Neuronal stem cell (in vitro differentiated cells): ENCODE measurements around the gene GSX2. TPM values are rescaled to one million over a fixed set of nuclear protein-coding genes. Genes with fewer than 3 reads are reported as not detected.
A peak's percentile ranks its signal among the peaks of the same experiment; 100 is the strongest.

Experiments used
- DNase-seq: peaks from one replicate; pipeline ENCODE4 v3.0.0-alpha.2; 2013; ENCODE audit warnings: low spot score
- H2AFZ ChIP-seq: one replicate; pipeline ENCODE4 v1.6.1; 2013; ENCODE audit warnings: mild to moderate bottlenecking, low read length, inconsistent platforms
- H2AK5ac ChIP-seq: 2 replicates; pipeline ENCODE4 v1.6.1; 2013; ENCODE audit warnings: low read depth, mild to moderate bottlenecking, inconsistent platforms, low read length, moderate library complexity, mixed read lengths
- H2BK120ac ChIP-seq: 2 replicates; pipeline ENCODE4 v1.6.1; 2013; ENCODE audit warnings: low read depth, mild to moderate bottlenecking, inconsistent platforms, low read length, moderate library complexity, mixed read lengths
- H2BK12ac ChIP-seq: one replicate; pipeline ENCODE4 v1.6.1; 2013; ENCODE audit warnings: low read length, inconsistent platforms
- H2BK15ac ChIP-seq: 2 replicates; pipeline ENCODE4 v1.6.1; 2013; ENCODE audit warnings: mild to moderate bottlenecking, low read length, inconsistent platforms, mixed read lengths
- H2BK5ac ChIP-seq: one replicate; pipeline ENCODE4 v1.6.1; 2013; ENCODE audit warnings: inconsistent platforms, mild to moderate bottlenecking, low read length, moderate library complexity
- H3K14ac ChIP-seq: one replicate; pipeline ENCODE4 v1.6.1; 2013; ENCODE audit warnings: low read length, inconsistent platforms
- H3K18ac ChIP-seq: 2 replicates; pipeline ENCODE4 v1.6.1; 2013; ENCODE audit warnings: low read length, inconsistent platforms
- H3K23ac ChIP-seq: 2 replicates; pipeline ENCODE4 v1.6.1; 2013; ENCODE audit warnings: low read depth, mild to moderate bottlenecking, mixed read lengths, low read length, inconsistent platforms; ENCODE audit not compliant: poor library complexity
- H3K27ac ChIP-seq: replicated peaks from 3 replicates; pipeline ENCODE4 v1.5.1; 2013; ENCODE audit warnings: low read length, inconsistent platforms
- H3K27me3 ChIP-seq, 3 experiments: 2 replicates each; pipeline ENCODE4 v1.6.1; 2013; ENCODE audit warnings: low read length in 3 of 3, mild to moderate bottlenecking in 2 of 3, inconsistent platforms in 1 of 3, low read depth in 1 of 3, mixed read lengths in 1 of 3, moderate library complexity in 1 of 3; ENCODE audit not compliant: control insufficient read depth in 3 of 3, insufficient read depth in 3 of 3
- H3K36me3 ChIP-seq, 2 donors: replicated peaks in 1 of 2; 2 replicates each; pipeline ENCODE4 v1.6.1; 2013; ENCODE audit warnings: low read length in 2 of 2; ENCODE audit not compliant: control insufficient read depth in 2 of 2, insufficient read depth in 2 of 2
- H3K4ac ChIP-seq: 2 replicates; pipeline ENCODE4 v1.6.1; 2013; ENCODE audit warnings: inconsistent platforms, mild to moderate bottlenecking, low read length, moderate library complexity
- H3K4me1 ChIP-seq, 2 donors: 1 replicate in 1 of 2; 2 replicates in 1 of 2; pipeline ENCODE4 v1.6.1; 2013; ENCODE audit warnings: low read length in 2 of 2, low read depth in 1 of 2; ENCODE audit not compliant: control insufficient read depth in 2 of 2, insufficient read depth in 1 of 2
- H3K4me2 ChIP-seq: one replicate; pipeline ENCODE4 v1.6.1; 2013; ENCODE audit warnings: mild to moderate bottlenecking, low read length, inconsistent platforms; ENCODE audit not compliant: insufficient read depth, poor library complexity, severe bottlenecking
- H3K4me3 ChIP-seq, 2 donors: 2 replicates each; pipeline ENCODE4 v1.5.1; 2013; ENCODE audit warnings: low read length in 2 of 2, mild to moderate bottlenecking in 2 of 2, inconsistent platforms in 1 of 2, moderate library complexity in 1 of 2
- H3K79me1 ChIP-seq: one replicate; pipeline ENCODE4 v1.6.1; 2013; ENCODE audit warnings: low read depth, mild to moderate bottlenecking, inconsistent platforms, low read length, moderate library complexity
- H3K9ac ChIP-seq: one replicate; pipeline ENCODE4 v1.6.1; 2013; ENCODE audit warnings: mild to moderate bottlenecking, low read depth, low read length, inconsistent platforms; ENCODE audit not compliant: poor library complexity
- H3K9me3 ChIP-seq, 2 donors: replicated peaks in 1 of 2; 2 replicates each; pipeline versions ENCODE3 to v1.6.1; 2013; ENCODE audit warnings: low read length in 2 of 2, mild to moderate bottlenecking in 2 of 2, inconsistent platforms in 1 of 2, low read depth in 1 of 2, mixed read lengths in 1 of 2, moderate library complexity in 1 of 2; ENCODE audit not compliant: control insufficient read depth in 2 of 2, insufficient read depth in 1 of 2
- H4K8ac ChIP-seq: one replicate; pipeline ENCODE4 v1.6.1; 2013; ENCODE audit warnings: low read depth, mild to moderate bottlenecking, inconsistent platforms, low read length, moderate library complexity
- H4K91ac ChIP-seq: one replicate; pipeline ENCODE4 v1.6.1; 2013; ENCODE audit warnings: low read length, low read depth, mild to moderate bottlenecking, inconsistent platforms; ENCODE audit not compliant: poor library complexity
- WGBS, 2 donors: extraction: QIAGEN DNeasy Blood & Tissue Kit; methylation state at CpG; one replicate each; pipeline ENCODE4 v1.1.7; 2013; ENCODE audit warnings: missing lambda C conversion rate in 2 of 2, mixed read lengths in 1 of 2; ENCODE audit not compliant: insufficient read length in 2 of 2, insufficient replicate concordance in 1 of 2; ENCODE audit errors: extremely low coverage in 2 of 2; 5-methylcytosine and 5-hydroxymethylcytosine counted together
- small RNA-seq: library from polyadenylated mRNA; stranded (forward); fragments of <200 nt; extraction: miRNeasy Mini kit (QIAGEN cat#:217004); gene quantifications from one replicate; pipeline ENCODE3, GENCODE V24; 2013; ENCODE audit not compliant: insufficient read depth

Gene GSX2

DNA sequence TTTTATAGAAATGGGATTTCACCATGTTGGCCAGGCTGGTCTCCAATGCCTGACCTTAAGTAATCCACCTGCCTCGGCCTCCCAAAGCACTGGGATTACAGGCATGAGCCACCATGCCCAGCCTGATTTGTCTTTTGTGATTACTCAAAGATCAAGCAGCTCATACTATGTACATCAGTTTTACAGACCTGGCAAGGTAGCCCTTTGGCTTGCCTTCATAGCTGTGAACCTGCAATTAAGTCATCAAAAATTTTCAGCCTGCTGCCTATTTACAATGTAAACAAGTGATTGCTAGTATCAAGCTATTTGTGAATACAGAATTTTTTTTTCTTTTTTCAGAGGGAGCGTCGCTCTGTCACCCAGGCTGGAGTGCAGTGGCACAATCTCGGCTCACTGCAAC is 46.2 kb downstream of the GSX2 start:
- Histone ChIP-seq H3K4me1 (no peaks in the 10 kb centered on the region), H3K23ac (no peak overlapping the region), H4K91ac (no peak overlapping the region), H4K8ac (no peak overlapping the region), H2AK5ac (no peak overlapping the region), H3K4me2 (no peak overlapping the region), H3K4ac (no peak overlapping the region), H3K79me1 (no peaks in the 10 kb centered on the region), H3K36me3 (no peaks in the 10 kb centered on the region), H2BK12ac (no peak overlapping the region), H3K9me3 (no peaks in the 10 kb centered on the region), H2BK120ac (no peak overlapping the region), H3K27ac (no peak overlapping the region), H2BK15ac (no peak overlapping the region), H3K18ac (no peak overlapping the region), H2AFZ (no peak overlapping the region), H3K9ac (no peak overlapping the region), H2BK5ac (no peak overlapping the region), H3K4me3 (no peak overlapping the region), H3K27me3 (peaks cover 0 to 5% (median 0%) of the 10 kb centered on the region in 3 experiments), H3K14ac (no peak overlapping the region)
- WGBS, 2 donors, result no CpG with 5 or more reads among the region's 4 CpGs
- DNase-seq, result no peak

DNA sequence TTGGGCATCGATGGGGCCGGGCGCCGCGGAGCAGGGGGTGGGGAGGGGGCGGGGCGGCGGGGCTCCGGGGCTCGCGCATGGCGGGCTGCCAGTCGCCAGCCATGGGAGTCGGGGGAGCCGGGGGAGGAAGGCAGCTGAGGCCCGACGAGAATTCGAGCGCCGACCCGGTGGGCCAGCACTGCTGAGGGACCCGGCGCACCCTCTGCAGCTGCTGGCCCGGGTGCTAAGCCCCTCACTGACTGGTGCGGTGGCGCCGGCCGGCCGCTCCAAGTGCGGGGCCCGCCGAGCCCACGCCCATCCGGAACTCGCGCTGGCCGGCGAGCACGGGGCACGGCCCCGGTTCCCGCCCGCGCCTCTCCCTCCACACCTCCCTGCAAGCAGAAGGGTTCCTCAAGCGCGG is 49.4 kb downstream of the GSX2 start:
- H2AFZ ChIP-seq, result no peak overlapping the region
- no peaks in the 10 kb centered on the region for H3K79me1 ChIP-seq
- no peak overlapping the region for H3K4me2 ChIP-seq
- H3K18ac ChIP-seq, result no peak overlapping the region
- H3K14ac ChIP-seq, result peak overlapping the region; percentile 89
- H3K23ac ChIP-seq, result no peak overlapping the region
- H4K91ac ChIP-seq, result no peak overlapping the region
- H2BK15ac ChIP-seq, result no peak overlapping the region
- H2BK120ac ChIP-seq, result no peak overlapping the region
- no peak overlapping the region for H3K4me3 ChIP-seq
- no peaks in the 10 kb centered on the region for H3K4me1 ChIP-seq
- no peak for DNase-seq
- H3K4ac ChIP-seq, result no peak overlapping the region
- no CpG with 5 or more reads among the region's 46 CpGs for WGBS, 2 donors
- H2BK12ac ChIP-seq, result no peak overlapping the region
- peak overlapping the region; percentile 13 for H2BK5ac ChIP-seq
- no peaks in the 10 kb centered on the region for H3K9me3 ChIP-seq
- H3K36me3 ChIP-seq, result no peaks in the 10 kb centered on the region
- peaks cover 0 to 5% (median 2%) of the 10 kb centered on the region in 3 experiments for H3K27me3 ChIP-seq
- H3K27ac ChIP-seq, result no peak overlapping the region
- H2AK5ac ChIP-seq, result no peak overlapping the region
- peak overlapping the region; percentile 21 for H3K9ac ChIP-seq
- H4K8ac ChIP-seq, result no peak overlapping the region

Small RNA genes lying within 50 kb of the gene (small RNA-seq; reads per million reads assigned to genes)
- gene AC110792.1, result not detected
